HG03469 (cell line): ENCODE data around the gene STX4.

Experiments used
- ATAC-seq: cut with Tn5 transposase; IDR thresholded peaks from one replicate; pipeline ENCODE4 v1.9.1; 2021; ENCODE audit warnings: mild to moderate bottlenecking, moderate library complexity, moderate number of reproducible peaks; ENCODE audit not compliant: unreplicated experiment

Gene STX4

GRCh38 chr16:31081428-31082351, 48.3 kb downstream of the STX4 start:
- no peak for ATAC-seq

- no peak for ATAC-seq
Measured at GRCh38 chr16:31082368-31083045, 49.1 kb downstream of the STX4 start.

- no peak for ATAC-seq
Measured at GRCh38 chr16:31083081-31083480, 49.7 kb downstream of the STX4 start.

GRCh38 chr16:31083556-31083955, 50.2 kb downstream of the STX4 start:
- ATAC-seq = no peak

- ATAC-seq = no peak
Measured at GRCh38 chr16:31083981-31084380, 50.6 kb downstream of the STX4 start.

- no peak for ATAC-seq
Measured at GRCh38 chr16:31084584-31085302, 51.4 kb downstream of the STX4 start.

- ATAC-seq = no peak
Measured at GRCh38 chr16:31085411-31085810, 52.1 kb downstream of the STX4 start.

- ATAC-seq = no peak
Measured at GRCh38 chr16:31085873-31086628, 52.7 kb downstream of the STX4 start.

- ATAC-seq = no peak
Measured at GRCh38 chr16:31086629-31086906, 53.2 kb downstream of the STX4 start.

- ATAC-seq = no peak
Measured at GRCh38 chr16:31087481-31087880, 54.1 kb downstream of the STX4 start.

GRCh38 chr16:31087971-31088370, 54.6 kb downstream of the STX4 start:
- ATAC-seq = no peak

- ATAC-seq = no peak
Measured at GRCh38 chr16:31088459-31089183, 55.3 kb downstream of the STX4 start, which contains the start of gene PRSS53. TSS of gene PRSS53 (minus strand) at chr16:31088943. CDS start at chr16:31088809, 134 bp downstream.

- ATAC-seq = no peak
Measured at GRCh38 chr16:31089199-31089598, 55.8 kb downstream of the STX4 start.
